Measurements from ENCODE around the gene BRAF. TPM values are rescaled to one million over a fixed set of nuclear protein-coding genes. Genes with fewer than 3 reads are reported as not detected.

The BRAF gene
- total and polyA plus RNA-seq, 2 donors (not counting 3 experiments of a cell fraction or from before 2014, with no cell fraction given) = 6.6 to 26.2 TPM

- no peak overlapping the region for H3K4me2 ChIP-seq (ENCODE audit: insufficient read depth, low read length)
- H3K79me2 ChIP-seq (ENCODE audit: control insufficient read depth, insufficient read depth, low read length) = no peaks in the 10 kb centered on the region
- POLR2A ChIA-PET = no interaction called here
- CTCF ChIA-PET = interaction anchor here (1.5 kb wide), 1 partner anchor 242 kb away, joined by 3 read pairs; the partner anchor contains the start of gene MRPS33
- no peaks in the 10 kb centered on the region for H3K9me3 ChIP-seq (replicated peaks; ENCODE audit: control insufficient read depth, insufficient read depth, low read length)
- H3K4me3 ChIP-seq (replicated peaks in 1 of 3; ENCODE audit: insufficient read depth in 1 of 3, low read depth in 1 of 3, low read length in 3 of 3) = no peak overlapping the region
- dilution Hi-C loops (cut with MboI; ENCODE audit: extremely low pct_ligation_motif_present, low sequenced_read_pairs) = no loop called here
- TF ChIP-seq GATA2 (IDR thresholded peaks at IDR 0.05; ENCODE audit: insufficient read depth, insufficient read length, low read depth, low read length) = no peak
- DNase-seq (ENCODE audit: low read depth, low spot score) (no peak), FAIRE-seq (no peak)
- no peak overlapping the region for H3K27ac ChIP-seq (ENCODE audit: insufficient read depth, low read depth, low read length)
- peaks cover 0 to 10% of the 10 kb centered on the region in 2 experiments for H3K36me3 ChIP-seq (ENCODE audit: control insufficient read depth in 2 of 2, extremely low read depth in 1 of 2, insufficient read depth in 2 of 2, low read length in 2 of 2)
- no peak overlapping the region for H3K9ac ChIP-seq (replicated peaks; ENCODE audit: extremely low read depth, insufficient read depth, low read length)
- H2AFZ ChIP-seq (ENCODE audit: low read depth, low read length) = no peak overlapping the region
- H3K27me3 ChIP-seq (ENCODE audit: control insufficient read depth in 2 of 2, insufficient read depth in 2 of 2, low read length in 2 of 2) = no peaks in the 10 kb centered on the region
- H3K4me1 ChIP-seq (ENCODE audit: control insufficient read depth, extremely low read depth, insufficient read depth, low read length) = peaks cover 8% of the 10 kb centered on the region
- BruUV-seq (replicated peaks) = no TSS peak
- no peaks in the 10 kb centered on the region for H4K20me1 ChIP-seq (replicated peaks; ENCODE audit: control insufficient read depth, extremely low read depth, insufficient read depth, low read length)
- intact Hi-C loops (cut with micrococcal nuclease) = no loop called here
- no peaks in the 10 kb centered on the region for H3K9me1 ChIP-seq (replicated peaks; ENCODE audit: control insufficient read depth, extremely low read depth, insufficient read depth, low read length)
Observed at GRCh38 chr7:140773104-140773503, 151.6 kb downstream of the BRAF start.

GRCh38 chr7:140771826-140772225 is 152.9 kb downstream of the BRAF start:
- Histone ChIP-seq H3K4me2 (ENCODE audit: insufficient read depth, low read length) (no peak overlapping the region), H3K27me3 (ENCODE audit: control insufficient read depth in 2 of 2, insufficient read depth in 2 of 2, low read length in 2 of 2) (no peaks in the 10 kb centered on the region), H3K9me3 (replicated peaks; ENCODE audit: control insufficient read depth, insufficient read depth, low read length) (no peaks in the 10 kb centered on the region), H3K4me3 (replicated peaks in 1 of 3; ENCODE audit: insufficient read depth in 1 of 3, low read depth in 1 of 3, low read length in 3 of 3) (no peak overlapping the region), H4K20me1 (replicated peaks; ENCODE audit: control insufficient read depth, extremely low read depth, insufficient read depth, low read length) (no peaks in the 10 kb centered on the region), H3K4me1 (ENCODE audit: control insufficient read depth, extremely low read depth, insufficient read depth, low read length) (peaks cover 3% of the 10 kb centered on the region), H3K27ac (ENCODE audit: insufficient read depth, low read depth, low read length) (no peak overlapping the region), H3K36me3 (ENCODE audit: control insufficient read depth in 2 of 2, extremely low read depth in 1 of 2, insufficient read depth in 2 of 2, low read length in 2 of 2) (peaks cover 0 to 10% of the 10 kb centered on the region in 2 experiments), H3K9me1 (replicated peaks; ENCODE audit: control insufficient read depth, extremely low read depth, insufficient read depth, low read length) (no peaks in the 10 kb centered on the region), H3K79me2 (ENCODE audit: control insufficient read depth, insufficient read depth, low read length) (no peaks in the 10 kb centered on the region), H3K9ac (replicated peaks; ENCODE audit: extremely low read depth, insufficient read depth, low read length) (no peak overlapping the region), H2AFZ (ENCODE audit: low read depth, low read length) (no peak overlapping the region)
- intact Hi-C loops (cut with micrococcal nuclease) (no loop called here), dilution Hi-C loops (cut with MboI; ENCODE audit: extremely low pct_ligation_motif_present, low sequenced_read_pairs) (no loop called here)
- ChIA-PET POLR2A (no interaction called here), CTCF (no interaction called here)
- FAIRE-seq = no peak
- TF ChIP-seq GATA2 (IDR thresholded peaks at IDR 0.05; ENCODE audit: insufficient read depth, insufficient read length, low read depth, low read length) (no peak), FOS (IDR thresholded peaks at IDR 0.05; ENCODE audit: borderline replicate concordance, insufficient read depth, low read length) (no peak), POLR2A (IDR thresholded peaks at IDR 0.05; ENCODE audit: low read depth, low read length) (no peak), JUN (IDR thresholded peaks at IDR 0.05; ENCODE audit: borderline replicate concordance, insufficient read depth, insufficient read length, low read depth) (no peak), CTCF (IDR thresholded peaks at IDR 0.05; ENCODE audit: extremely low read depth in 1 of 2, insufficient read depth in 1 of 2, low read depth in 1 of 2, low read length in 2 of 2) (no peak), POLR2AphosphoS5 (IDR thresholded peaks at IDR 0.05; ENCODE audit: insufficient read depth, low read depth, low read length) (no peak), MYC (IDR thresholded peaks at IDR 0.05; ENCODE audit: low read depth, low read length) (no peak), MAX (IDR thresholded peaks at IDR 0.05; ENCODE audit: insufficient read depth, insufficient read length) (no peak)
- no TSS peak for BruUV-seq (replicated peaks)
- no peak for DNase-seq (ENCODE audit: low read depth, low spot score)

Measured in endothelial cell of umbilical vein (primary cell).